H1 (cell line): ENCODE data around the gene PAX7. TPM values are rescaled to one million over a fixed set of nuclear protein-coding genes. Genes with fewer than 3 reads are reported as not detected.

Experiments
- CTCF ChIA-PET: fragments of 300-600 bp; sonication (Branson Sonifier 250); formaldehyde crosslinking; loops from one replicate; lab custom pipeline; 2021; ENCODE audit not compliant: partially characterized antibody; lab: Charles Lee
- POLR2A ChIA-PET: fragments of 300-600 bp; sonication (Branson Sonifier 250); formaldehyde crosslinking; loops from one replicate; lab custom pipeline; 2021; ENCODE audit warnings: inconsistent platforms; ENCODE audit not compliant: partially characterized antibody; lab: Charles Lee
- DNase-seq, 2 experiments: peaks; one replicate each; pipeline versions ENCODE4 v3.0.0 to v3.0.0-alpha.2; 2010 to 2022; ENCODE audit warnings: low spot score in 2 of 2, low read depth in 1 of 2, mixed read lengths in 1 of 2
- FAIRE-seq: peaks from 2 replicates; lab custom pipeline; 2011; peaks lifted over from hg19 to GRCh38; lab: Jason Lieb, UNC
- H2AFZ ChIP-seq: 2 replicates; pipeline ENCODE4 v1.8.1; 2012; ENCODE audit warnings: low read length, inconsistent platforms
- H2AK5ac ChIP-seq: 2 replicates; pipeline ENCODE4 v1.6.1; 2013; ENCODE audit warnings: low read depth, low read length
- H2BK120ac ChIP-seq: replicated peaks from 2 replicates; pipeline ENCODE3; 2013; ENCODE audit warnings: low read depth, low read length, inconsistent platforms
- H2BK12ac ChIP-seq: 2 replicates; pipeline ENCODE4 v1.6.1; 2013; ENCODE audit warnings: low read depth, low read length
- H2BK15ac ChIP-seq: 2 replicates; pipeline ENCODE4 v1.6.1; 2013; ENCODE audit warnings: low read length
- H2BK20ac ChIP-seq: 2 replicates; pipeline ENCODE4 v1.6.1; 2013; ENCODE audit warnings: low read length
- H2BK5ac ChIP-seq: 2 replicates; pipeline ENCODE4 v1.6.1; 2013; ENCODE audit warnings: low read depth, low read length
- H3K14ac ChIP-seq: 2 replicates; pipeline ENCODE4 v1.6.1; 2013; ENCODE audit warnings: inconsistent platforms; ENCODE audit not compliant: insufficient read length
- H3K18ac ChIP-seq: 2 replicates; pipeline ENCODE4 v1.6.1; 2013; ENCODE audit warnings: low read length; ENCODE audit errors: extremely low read depth
- H3K23ac ChIP-seq: 2 replicates; pipeline ENCODE4 v1.6.1; 2013; ENCODE audit warnings: inconsistent platforms; ENCODE audit not compliant: insufficient read length
- H3K23me2 ChIP-seq: 2 replicates; pipeline ENCODE4 v1.6.1; 2013; ENCODE audit warnings: low read depth, low read length
- H3K27ac ChIP-seq: 2 replicates; pipeline ENCODE4 v1.6.1; 2011; ENCODE audit warnings: low read depth, low read length, inconsistent platforms
- H3K27me3 ChIP-seq, 4 experiments: replicated peaks in 1 of 4; 1 replicate in 1 of 4; 2 replicates in 3 of 4; pipeline versions ENCODE4 v1.6.1 to v1.8.1; 2011 to 2013; ENCODE audit warnings: low read length in 3 of 4, mild to moderate bottlenecking in 3 of 4, inconsistent platforms in 2 of 4, mixed read lengths in 2 of 4, moderate library complexity in 1 of 4; ENCODE audit not compliant: control insufficient read depth in 3 of 4, insufficient read depth in 3 of 4; ENCODE audit errors: extremely low read depth in 1 of 4
- H3K36me3 ChIP-seq, 4 experiments: 2 replicates each; pipeline versions ENCODE4 v1.6.1 to v1.8.1; 2011 to 2013; ENCODE audit warnings: mild to moderate bottlenecking in 4 of 4, low read length in 3 of 4, moderate library complexity in 2 of 4, control low read depth in 1 of 4, inconsistent platforms in 1 of 4; ENCODE audit not compliant: insufficient read depth in 4 of 4, control insufficient read depth in 2 of 4
- H3K4ac ChIP-seq: replicated peaks from 2 replicates; pipeline ENCODE3; 2013; ENCODE audit warnings: low read length, low read depth, mixed read lengths, inconsistent platforms; ENCODE audit not compliant: insufficient read length
- H3K4me1 ChIP-seq, 4 experiments: replicated peaks in 1 of 4; 1 replicate in 1 of 4; 2 replicates in 3 of 4; pipeline versions ENCODE4 v1.6.1 to v1.8.1; 2011 to 2013; ENCODE audit warnings: low read length in 3 of 4, inconsistent platforms in 2 of 4, mixed read lengths in 1 of 4; ENCODE audit not compliant: insufficient read depth in 4 of 4, control insufficient read depth in 3 of 4
- H3K4me2 ChIP-seq, 2 experiments: 2 replicates each; pipeline versions ENCODE4 v1.6.1 to v1.8.1; 2011 to 2013; ENCODE audit warnings: low read depth in 2 of 2, low read length in 2 of 2, control low read depth in 1 of 2, inconsistent platforms in 1 of 2, mild to moderate bottlenecking in 1 of 2; ENCODE audit not compliant: insufficient read depth in 1 of 2
- H3K4me3 ChIP-seq, 4 experiments: fragments of 200-600, 300-600 bp in 1 of 4; sonication (generic), shearing (Covaris generic), sonication (Bioruptor Twin) in 1 of 4; 2 replicates each; pipeline versions ENCODE4 v1.5.1 to v1.8.1; 2011 to 2016; ENCODE audit warnings: low read length in 4 of 4, low read depth in 3 of 4, control low read depth in 2 of 4, inconsistent platforms in 2 of 4, mild to moderate bottlenecking in 2 of 4, mixed read lengths in 1 of 4, moderate library complexity in 1 of 4; ENCODE audit not compliant: insufficient read depth in 2 of 4; ENCODE audit errors: extremely low read depth in 1 of 4
- H3K56ac ChIP-seq: replicated peaks from 2 replicates; pipeline ENCODE3; 2013; ENCODE audit warnings: low read depth, mild to moderate bottlenecking, mixed read lengths, low read length, inconsistent platforms; ENCODE audit not compliant: insufficient read length
- H3K79me1 ChIP-seq: 2 replicates; pipeline ENCODE4 v1.6.1; 2013; ENCODE audit warnings: low read depth, low read length, control low read depth
- H3K79me2 ChIP-seq, 2 experiments: 2 replicates each; pipeline versions ENCODE4 v1.6.1 to v1.8.1; 2012 to 2013; ENCODE audit warnings: low read length in 2 of 2, mild to moderate bottlenecking in 2 of 2, inconsistent platforms in 1 of 2; ENCODE audit not compliant: insufficient read depth in 2 of 2, control insufficient read depth in 1 of 2
- H3K9ac ChIP-seq, 4 experiments: replicated peaks in 1 of 4; 1 replicate in 1 of 4; 2 replicates in 3 of 4; pipeline versions ENCODE4 v1.6.1 to v1.8.1; 2011 to 2013; ENCODE audit warnings: low read depth in 3 of 4, low read length in 3 of 4, control low read depth in 2 of 4, mild to moderate bottlenecking in 2 of 4, moderate library complexity in 2 of 4, inconsistent platforms in 1 of 4; ENCODE audit errors: extremely low read depth in 1 of 4
- H3K9me3 ChIP-seq, 2 experiments: 2 replicates each; pipeline versions ENCODE4 v1.6.1 to v1.8.1; 2012 to 2013; ENCODE audit warnings: mild to moderate bottlenecking in 2 of 2, moderate library complexity in 2 of 2, control low read depth in 1 of 2, inconsistent platforms in 1 of 2, low read depth in 1 of 2, low read length in 1 of 2, mixed read lengths in 1 of 2; ENCODE audit not compliant: insufficient read depth in 2 of 2
- H4K20me1 ChIP-seq, 2 experiments: replicated peaks in 1 of 2; 2 replicates each; pipeline versions ENCODE3 to v1.8.1; 2011 to 2013; ENCODE audit warnings: inconsistent platforms in 2 of 2, low read length in 2 of 2, mild to moderate bottlenecking in 1 of 2; ENCODE audit not compliant: insufficient read depth in 2 of 2, control insufficient read depth in 1 of 2
- H4K5ac ChIP-seq: 2 replicates; pipeline ENCODE4 v1.6.1; 2013; ENCODE audit warnings: low read length, low read depth, mixed read lengths, inconsistent platforms; ENCODE audit not compliant: insufficient read length
- H4K8ac ChIP-seq: 2 replicates; pipeline ENCODE4 v1.8.0; 2013; ENCODE audit warnings: mild to moderate bottlenecking, moderate library complexity, low read length, inconsistent platforms; ENCODE audit not compliant: insufficient read depth; ENCODE audit errors: extremely low read depth
- H4K91ac ChIP-seq: replicated peaks from 2 replicates; pipeline ENCODE3; 2013; ENCODE audit warnings: low read length, mixed read lengths, inconsistent platforms; ENCODE audit not compliant: insufficient read length
- BACH1 ChIP-seq: IDR thresholded peaks from 2 replicates; pipeline ENCODE4 v1.6.1; 2012; ENCODE audit warnings: low read length, improper control_type of control experiment
- BRCA1 ChIP-seq: IDR thresholded peaks from 2 replicates; pipeline ENCODE4 v1.6.1; 2012; ENCODE audit warnings: low read depth, low read length, improper control_type of control experiment
- CTCF ChIP-seq, 3 experiments: IDR thresholded peaks; 1 replicate in 2 of 3; 2 replicates in 1 of 3; pipeline versions ENCODE4 v1.5.1 to v1.6.1; 2011; ENCODE audit warnings: low read length in 3 of 3, mild to moderate bottlenecking in 3 of 3, inconsistent platforms in 2 of 3, low read depth in 1 of 3, moderate library complexity in 1 of 3; ENCODE audit not compliant: insufficient read depth in 1 of 3; ENCODE audit errors: control extremely low read depth in 1 of 3
- KDM5A ChIP-seq: fragments of 200-600 bp; IDR thresholded peaks from 2 replicates; pipeline ENCODE4 v1.7.1; 2012; ENCODE audit warnings: mild to moderate bottlenecking, low read length, inconsistent platforms, mixed read lengths
- MAX ChIP-seq: IDR thresholded peaks from 2 replicates; pipeline ENCODE4 v1.6.1; 2012; ENCODE audit warnings: inconsistent platforms
- RBBP5 ChIP-seq: IDR thresholded peaks from 2 replicates; pipeline ENCODE4 v1.7.1; 2012; ENCODE audit warnings: low read depth, mild to moderate bottlenecking, inconsistent platforms, low read length, moderate library complexity, borderline replicate concordance
- RXRA ChIP-seq: IDR thresholded peaks from 2 replicates; pipeline ENCODE4 v1.6.1; 2011; ENCODE audit warnings: low read depth, mild to moderate bottlenecking, low read length, moderate library complexity; ENCODE audit not compliant: insufficient read depth
- SP4 ChIP-seq: IDR thresholded peaks from 2 replicates; pipeline ENCODE4 v1.6.1; 2012; ENCODE audit warnings: low read length, inconsistent platforms
- SRF ChIP-seq: IDR thresholded peaks from 2 replicates; pipeline ENCODE4 v1.6.1; 2011; ENCODE audit warnings: mild to moderate bottlenecking, low read depth, low read length, moderate library complexity
- TBP ChIP-seq: IDR thresholded peaks from 2 replicates; pipeline ENCODE4 v1.6.1; 2011; ENCODE audit warnings: low read depth, low read length, improper control_type of control experiment
- USF2 ChIP-seq: IDR thresholded peaks from 2 replicates; pipeline ENCODE4 v1.6.1; 2011; ENCODE audit warnings: low read length, improper control_type of control experiment
- WGBS, 2 experiments: shearing (Covaris generic) in 1 of 2; methylation state at CpG; one replicate each; pipeline versions ENCODE4 v1.1.6 to v1.1.7; 2013 to 2015; ENCODE audit warnings: low lambda C conversion rate in 2 of 2, mixed read lengths in 2 of 2, inconsistent platforms in 1 of 2, low coverage in 1 of 2, missing lambda C conversion rate in 1 of 2; ENCODE audit not compliant: insufficient replicate concordance in 2 of 2, insufficient coverage in 1 of 2, insufficient read length in 1 of 2; ENCODE audit errors: extremely low coverage in 1 of 2, missing lambda C conversion rate in 1 of 2; 5-methylcytosine and 5-hydroxymethylcytosine counted together
- polyA plus RNA-seq, 7 experiments: library from polyadenylated mRNA; depleted of rRNA in 3 of 7; stranded (reverse) in 5 of 7; unstranded in 2 of 7; fragments of >200 nt in 5 of 7; fragments of 200-250 nt in 2 of 7; gene quantifications; 1 replicate in 5 of 7; 2 replicates in 1 of 7; 4 replicates in 1 of 7; pipeline versions ENCODE4 v1.2.1 to v1.2.3, GENCODE V29; 2011 to 2013; ENCODE audit warnings: missing spikeins in 2 of 7, mixed read lengths in 2 of 7
- total RNA-seq: library from RNA; stranded (reverse); fragmentation: NEBNext Ultra II Directional; extraction: Animal tissue kit (Norgen Biotek cat#: 25700); gene quantifications from 2 replicates; pipeline ENCODE4 v1.2.1, GENCODE V29; 2021

The PAX7 gene
- total and polyA plus RNA-seq, 2 of the 8 experiments (the other 6 are each of a cell fraction or from before 2014, with no cell fraction given): not detected

- H3K79me2 ChIP-seq: no peaks in the 10 kb centered on the region
- no peak overlapping the region for H3K27ac ChIP-seq
- H3K9me3 ChIP-seq: no peaks in the 10 kb centered on the region
- H4K20me1 ChIP-seq: peaks cover 0 to 4% of the 10 kb centered on the region in 2 experiments
- no peak overlapping the region for H4K8ac ChIP-seq
- no peaks in the 10 kb centered on the region for H3K79me1 ChIP-seq
- H3K27me3 ChIP-seq: no peaks in the 10 kb centered on the region; a peak in 2 of 7 replicates
- no peak overlapping the region for H3K23ac ChIP-seq
- H2AFZ ChIP-seq: no peak overlapping the region
- H3K14ac ChIP-seq: no peak overlapping the region
- H3K9ac ChIP-seq: no peak overlapping the region
- ChIA-PET POLR2A (no interaction called here), CTCF (interaction anchor here (0.7 kb wide), 1 partner anchor 143 kb away, joined by 3 read pairs; no protein-coding TSS in a partner anchor)
- no peaks in the 10 kb centered on the region for H3K36me3 ChIP-seq
- H3K18ac ChIP-seq: no peak overlapping the region
- H2BK12ac ChIP-seq: no peak overlapping the region
- DNase-seq (no peak), FAIRE-seq (no peak)
- no peak overlapping the region for H3K56ac ChIP-seq
- H4K91ac ChIP-seq: no peak overlapping the region
- H3K4me2 ChIP-seq: no peak overlapping the region
- no peak overlapping the region for H3K4ac ChIP-seq
- no peak overlapping the region for H3K4me3 ChIP-seq
- WGBS, 2 experiments: 89% methylated on average over 1 of the region's 1 CpG; no CpG with 5 or more reads in 1 of the 2 experiments
- H2BK5ac ChIP-seq: no peak overlapping the region
- H3K4me1 ChIP-seq: no peaks in the 10 kb centered on the region; a peak in 1 of 7 replicates
- H2BK20ac ChIP-seq: no peak overlapping the region
- H3K23me2 ChIP-seq: peaks cover 4% of the 10 kb centered on the region; the same call in 1 of the 2 replicates
- H2BK15ac ChIP-seq: no peak overlapping the region
- no peak overlapping the region for H2BK120ac ChIP-seq
- H4K5ac ChIP-seq: no peak overlapping the region
- H2AK5ac ChIP-seq: no peak overlapping the region
- TF ChIP-seq RXRA: no peak
- no peak for TF ChIP-seq USF2
- TF ChIP-seq RBBP5: no peak
- TF ChIP-seq SRF: no peak
- TF ChIP-seq TBP: no peak
- no peak for TF ChIP-seq CTCF (IDR thresholded peaks at IDR 0.05; ENCODE audit: control extremely low read depth in 1 of 3, insufficient read depth in 1 of 3, low read depth in 1 of 3, low read length in 3 of 3)
- TF ChIP-seq MAX: no peak
- TF ChIP-seq KDM5A: no peak
- TF ChIP-seq BRCA1: no peak
- TF ChIP-seq BACH1: no peak
- TF ChIP-seq SP4: no peak
Measured at GRCh38 chr1:18740617-18741016, 110.0 kb downstream of the PAX7 start.
